Measurements from ENCODE around the gene INSYN1. TPM values are rescaled to one million over a fixed set of nuclear protein-coding genes. Genes with fewer than 3 reads are reported as not detected.

The INSYN1 gene
- total and polyA plus RNA-seq, 9 of the 15 experiments (the other 6 are each of a cell fraction or from before 2014, with no cell fraction given) = not detected

DNA sequence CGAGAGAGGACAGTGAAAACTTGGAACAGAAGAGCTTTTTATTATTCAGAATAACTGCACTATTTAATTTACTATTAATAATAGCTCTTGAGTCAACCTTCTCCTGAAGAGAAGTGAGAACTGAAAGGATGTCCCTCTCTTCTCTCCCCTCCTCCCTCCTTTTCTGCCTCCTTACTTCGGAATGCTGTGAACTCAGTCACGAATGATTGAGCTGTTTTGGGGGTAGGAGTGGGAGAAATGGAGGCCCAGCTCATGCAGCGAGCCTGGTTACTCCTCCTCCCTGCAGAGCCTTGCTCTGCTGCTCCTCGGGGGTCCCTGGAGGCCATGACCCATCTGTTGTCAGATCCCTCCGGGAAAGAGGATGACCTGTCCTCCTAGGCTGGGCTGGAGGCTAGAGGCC is 20.3 kb upstream of the INSYN1 start (continued):
- TF ChIP-seq PRMT5 (CRISPR knock-in tag; IDR thresholded peaks at IDR 0.05) (no peak), CSDE1 (IDR thresholded peaks at IDR 0.05) (no peak), ZKSCAN1 (IDR thresholded peaks at IDR 0.05; ENCODE audit: low read depth, low read length) (no peak), FIP1L1 (IDR thresholded peaks at IDR 0.05; ENCODE audit: low read depth, low read length, poor library complexity, severe bottlenecking) (no peak), LARP7 (IDR thresholded peaks at IDR 0.05) (no peak), ZNF347 (CRISPR knock-in tag; IDR thresholded peaks at IDR 0.05; ENCODE audit: low read depth) (no peak), ZNF717 (CRISPR knock-in tag; IDR thresholded peaks at IDR 0.05) (no peak)

- no peak overlapping the region for H3K27ac ChIP-seq (ENCODE audit: extremely low read depth, low read depth, low read length)
- DNase-seq (ENCODE audit: extremely low read depth in 1 of 4, low spot score in 3 of 4) (no peak), FAIRE-seq (no peak), ATAC-seq (peak; percentile 59)
- H3K36me3 ChIP-seq (ENCODE audit: control insufficient read depth, insufficient read depth, low read length) = no peaks in the 10 kb centered on the region
- 0% methylated on average over 11 of the region's 12 CpGs for WGBS (ENCODE audit: insufficient coverage, low coverage, missing lambda C conversion rate)
- no peak overlapping the region for H3K9ac ChIP-seq (ENCODE audit: insufficient read depth in 1 of 2, low read depth in 2 of 2, low read length in 2 of 2)
- no peak overlapping the region for H2AFZ ChIP-seq (ENCODE audit: low read depth, low read length)
- H3K4me2 ChIP-seq (ENCODE audit: insufficient read depth, low read length) = no peak overlapping the region
- H3K79me2 ChIP-seq (ENCODE audit: control insufficient read depth, insufficient read depth, low read length) = no peaks in the 10 kb centered on the region
- no peaks in the 10 kb centered on the region for H3K9me1 ChIP-seq (ENCODE audit: control insufficient read depth, insufficient read depth, low read length)
- CTCF ChIA-PET (ENCODE audit: low intra/inter-chr PET ratio) = no interaction called here
- BruUV-seq (replicated peaks) = no TSS peak
- H3K9me3 ChIP-seq (replicated peaks; ENCODE audit: control insufficient read depth, insufficient read depth, low read depth, low read length) = no peaks in the 10 kb centered on the region
- in situ Hi-C loops (cut with MboI) (no loop called here), intact Hi-C loops (cut with micrococcal nuclease) (no loop called here)
- H3K4me1 ChIP-seq (replicated peaks in 1 of 2; ENCODE audit: control insufficient read depth in 2 of 2, insufficient read depth in 2 of 2, low read length in 2 of 2) = peaks cover 5 to 9% of the 10 kb centered on the region in 2 experiments
- no peaks in the 10 kb centered on the region; the same call in 1 of the 2 replicates for H4K20me1 ChIP-seq (replicated peaks; ENCODE audit: control insufficient read depth, insufficient read depth, low read length)
- H3K4me3 ChIP-seq = no peak overlapping the region
- H3K27me3 ChIP-seq (ENCODE audit: control insufficient read depth in 2 of 2, insufficient read depth in 2 of 2, low read length in 2 of 2) = peaks cover 9 to 66% of the 10 kb centered on the region in 2 experiments
- TF ChIP-seq CEBPB (tag; IDR thresholded peaks at IDR 0.05) (peak; percentile 40; the same call in 1 of the 2 replicates), ZNF282 (CRISPR knock-in tag; IDR thresholded peaks at IDR 0.05) (no peak), CTCF (IDR thresholded peaks at IDR 0.05 in 2 of 3, conservative IDR thresholded peaks at IDR 0.05 in 1 of 3; ENCODE audit: insufficient read depth in 2 of 3, low read depth in 1 of 3, low read length in 3 of 3) (peak in 2 of 3 experiments; percentile 15 to 26; a peak in 3 of 6 replicates)
- POLR2A ChIA-PET = interaction anchor here (0.6 to 1.0 kb wide), 3 partner anchors 9 to 1612 kb away, joined by 3 to 4 read pairs (median 3); no protein-coding TSS in a partner anchor
Observed at GRCh38 chr15:73771385-73772045, 18.4 kb upstream of the INSYN1 start.

All from K562 (cell line).